Ovary (tissue), 3 donors: ENCODE measurements around the gene RYR2.

Experiments
- POLR2A ChIP-seq: fragments of 450-650 bp; IDR thresholded peaks from one replicate; pipeline ENCODE4 v1.6.1; 2017; ENCODE audit warnings: antibody characterized with exemption, mild to moderate bottlenecking, moderate library complexity
- TF ChIP-seq, protein P1 (sequence below), 3 donors: fragments of 450-650 bp in 2 of 3; fragments of 200-600 bp in 1 of 3; IDR thresholded peaks; one replicate each; pipeline versions ENCODE4 v1.5.1 to v1.8.0; 2016 to 2022; ENCODE audit warnings: antibody characterized with exemption in 3 of 3, mild to moderate bottlenecking in 1 of 3
- donor health status: DM: no; HTN: no; CAD: no.

DNA sequence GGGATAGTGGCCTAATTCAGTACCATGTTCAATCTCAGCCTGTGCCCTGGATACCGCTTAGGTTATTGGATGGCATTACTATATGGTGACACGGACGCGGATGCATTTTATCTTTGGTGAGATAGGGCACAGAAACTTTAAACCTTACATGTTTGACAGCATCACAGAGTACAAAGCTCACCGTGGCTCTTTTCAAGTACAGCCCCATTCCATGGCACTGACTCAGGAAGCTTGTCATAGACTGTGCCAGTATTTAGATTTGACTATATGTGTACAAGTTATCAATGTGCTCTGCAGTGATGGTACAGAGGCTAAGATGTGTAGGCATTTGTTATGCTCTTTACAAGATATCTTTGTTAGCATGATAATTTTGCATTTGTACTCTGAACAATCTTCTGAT is 169.0 kb downstream of the RYR2 start:
- TF ChIP-seq, protein P1, sequence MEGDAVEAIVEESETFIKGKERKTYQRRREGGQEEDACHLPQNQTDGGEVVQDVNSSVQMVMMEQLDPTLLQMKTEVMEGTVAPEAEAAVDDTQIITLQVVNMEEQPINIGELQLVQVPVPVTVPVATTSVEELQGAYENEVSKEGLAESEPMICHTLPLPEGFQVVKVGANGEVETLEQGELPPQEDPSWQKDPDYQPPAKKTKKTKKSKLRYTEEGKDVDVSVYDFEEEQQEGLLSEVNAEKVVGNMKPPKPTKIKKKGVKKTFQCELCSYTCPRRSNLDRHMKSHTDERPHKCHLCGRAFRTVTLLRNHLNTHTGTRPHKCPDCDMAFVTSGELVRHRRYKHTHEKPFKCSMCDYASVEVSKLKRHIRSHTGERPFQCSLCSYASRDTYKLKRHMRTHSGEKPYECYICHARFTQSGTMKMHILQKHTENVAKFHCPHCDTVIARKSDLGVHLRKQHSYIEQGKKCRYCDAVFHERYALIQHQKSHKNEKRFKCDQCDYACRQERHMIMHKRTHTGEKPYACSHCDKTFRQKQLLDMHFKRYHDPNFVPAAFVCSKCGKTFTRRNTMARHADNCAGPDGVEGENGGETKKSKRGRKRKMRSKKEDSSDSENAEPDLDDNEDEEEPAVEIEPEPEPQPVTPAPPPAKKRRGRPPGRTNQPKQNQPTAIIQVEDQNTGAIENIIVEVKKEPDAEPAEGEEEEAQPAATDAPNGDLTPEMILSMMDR (IDR thresholded peaks at IDR 0.05) = no peak
- TF ChIP-seq POLR2A = no peak
